LoVo (cell line): ENCODE data around the gene TMPRSS6.

Experiments used
- DNase-seq: peaks from one replicate; pipeline ENCODE4 v3.0.0-alpha.2; 2016; ENCODE audit warnings: low spot score

TMPRSS6 gene

DNA sequence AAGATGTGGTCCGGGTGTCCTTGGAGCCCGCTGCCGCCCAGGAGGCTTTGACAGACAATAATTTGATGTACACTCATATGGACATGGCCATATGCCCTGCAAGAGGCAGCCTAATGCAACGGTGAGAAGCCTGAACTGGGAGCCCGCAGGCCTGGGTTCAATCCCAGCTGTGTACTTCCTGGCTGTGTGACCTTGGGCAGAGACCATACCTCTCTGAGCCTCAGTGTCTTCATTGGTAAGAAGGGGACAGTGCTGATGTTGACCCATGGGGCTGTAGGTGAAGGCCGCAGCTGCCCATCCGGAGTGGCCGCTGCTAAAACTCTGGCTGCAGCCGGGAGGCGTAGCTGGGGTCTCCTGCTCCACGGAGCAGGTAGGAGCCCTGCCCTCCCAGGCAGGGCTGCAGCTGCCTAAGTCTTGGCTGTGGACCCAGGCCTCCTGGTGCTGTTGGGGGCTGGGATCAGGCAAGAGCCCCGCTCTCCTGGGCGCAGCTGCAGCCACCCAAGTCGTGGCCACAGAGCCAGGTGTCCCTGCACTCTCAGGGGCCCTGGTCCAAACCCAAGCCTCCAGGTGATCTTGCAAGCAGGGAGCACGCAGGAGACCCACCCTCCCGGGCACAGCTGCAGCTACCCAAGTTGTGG lies 31.3 kb upstream of the TMPRSS6 start:
- DNase-seq, result no peak

DNA sequence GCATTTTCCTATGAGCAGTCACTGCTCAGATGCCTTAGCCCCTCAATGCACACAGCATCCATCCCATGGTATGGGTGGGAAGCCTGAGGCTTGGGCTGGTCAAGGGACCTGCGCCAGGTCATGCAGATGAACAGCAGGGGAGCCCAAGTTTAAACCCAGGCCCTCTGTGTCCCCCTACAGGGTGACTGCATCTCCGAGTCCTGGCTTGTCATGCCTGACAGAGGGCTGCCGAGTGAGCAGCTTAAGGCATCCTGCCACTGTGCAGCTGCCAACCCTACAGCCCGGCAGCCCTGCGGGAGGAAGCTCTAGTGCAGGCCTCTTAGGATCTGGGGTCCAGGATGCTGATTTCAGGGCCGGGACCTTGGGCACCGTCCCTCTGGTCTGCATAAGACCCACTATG lies 30.2 kb upstream of the TMPRSS6 start:
- DNase-seq, result no peak

DNA sequence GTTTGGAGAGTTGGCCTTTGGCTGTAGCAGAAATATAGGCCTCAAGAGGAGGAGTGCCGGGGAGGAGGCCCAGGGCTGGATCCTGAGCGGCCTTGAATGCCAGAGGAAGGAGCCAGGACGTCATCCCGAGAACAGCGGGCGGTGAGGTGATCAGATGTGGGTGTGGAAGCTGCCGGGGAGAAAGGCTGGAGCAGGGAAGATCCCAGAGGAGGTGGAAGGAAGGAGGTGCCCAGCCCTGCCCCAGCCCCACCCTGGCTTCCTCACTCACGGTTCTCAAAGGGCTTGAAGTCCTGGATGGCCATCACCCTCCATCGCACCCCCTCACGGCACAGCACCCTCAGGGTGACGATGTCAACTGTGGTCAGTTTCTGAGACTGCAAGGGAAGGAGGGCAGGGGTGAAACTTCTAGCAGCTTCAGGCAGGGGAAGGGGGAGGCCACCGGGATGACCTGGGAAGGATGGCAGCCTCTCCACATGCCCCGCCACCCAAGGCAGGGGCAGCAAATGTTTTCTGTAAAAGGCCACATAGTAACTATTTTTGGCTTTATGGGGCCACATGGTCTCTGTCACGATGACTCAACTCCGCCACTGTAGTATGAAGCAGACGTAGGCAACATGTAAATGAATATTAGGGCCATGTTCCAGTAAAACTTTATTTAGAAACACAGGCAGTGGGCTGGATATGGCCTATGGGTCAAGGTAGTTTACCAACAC lies 29.5 kb upstream of the TMPRSS6 start:
- DNase-seq, result no peak

DNA sequence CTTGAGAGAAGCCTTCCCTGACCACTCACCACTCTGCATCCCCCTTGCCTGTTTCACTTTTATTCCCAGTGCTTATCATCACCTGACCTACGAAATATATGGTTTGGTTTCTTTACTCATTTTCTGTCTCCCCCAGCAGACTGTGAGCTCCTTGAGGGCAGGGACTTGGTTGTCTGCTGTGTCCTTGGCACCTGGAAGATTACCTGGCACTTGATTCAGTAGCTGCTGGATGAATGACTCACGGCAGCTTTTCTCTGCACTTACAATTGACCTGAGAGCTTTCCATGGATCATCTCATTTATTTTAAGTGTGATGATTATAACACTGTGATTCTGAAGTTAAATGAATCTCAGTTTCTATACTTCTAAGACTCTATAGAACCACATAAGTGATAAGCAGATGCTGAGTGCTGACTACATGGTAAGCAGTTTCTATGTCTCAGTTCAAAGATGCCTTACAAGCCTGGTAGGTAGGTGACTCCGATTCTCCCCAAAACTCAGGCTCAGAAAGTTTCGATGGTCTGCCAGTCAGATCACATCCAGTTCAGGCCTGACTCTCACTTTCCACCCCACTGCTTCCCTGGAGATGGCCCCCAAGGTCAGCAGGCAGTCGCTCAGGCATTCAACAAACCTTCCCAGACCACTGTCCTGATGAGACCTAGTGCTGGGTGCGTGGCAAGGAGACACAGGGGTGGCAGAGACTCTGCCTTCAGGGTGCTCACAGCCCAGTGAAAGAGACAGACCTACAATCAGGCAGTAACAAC lies 28.6 kb upstream of the TMPRSS6 start:
- no peak for DNase-seq

DNA sequence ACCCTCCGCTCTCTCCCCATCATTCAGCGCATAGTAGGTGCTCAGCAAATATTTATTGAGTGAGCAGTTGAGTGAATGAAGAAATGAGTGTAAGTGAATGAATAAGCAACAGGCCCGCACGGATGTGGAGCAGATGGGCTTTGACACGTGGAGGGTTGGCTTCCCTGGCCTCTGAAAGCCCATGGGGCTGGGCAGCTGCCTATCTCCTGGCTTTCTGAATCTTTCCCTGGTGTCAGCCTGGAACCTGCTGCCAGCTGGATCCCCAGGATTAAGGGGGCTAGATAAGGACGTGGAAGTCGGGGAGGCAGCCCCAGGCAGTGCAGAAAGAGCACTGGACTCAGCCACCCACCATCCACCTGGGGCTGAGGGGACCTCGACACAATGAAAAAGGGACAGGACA lies 27.6 kb upstream of the TMPRSS6 start:
- DNase-seq, result no peak

DNA sequence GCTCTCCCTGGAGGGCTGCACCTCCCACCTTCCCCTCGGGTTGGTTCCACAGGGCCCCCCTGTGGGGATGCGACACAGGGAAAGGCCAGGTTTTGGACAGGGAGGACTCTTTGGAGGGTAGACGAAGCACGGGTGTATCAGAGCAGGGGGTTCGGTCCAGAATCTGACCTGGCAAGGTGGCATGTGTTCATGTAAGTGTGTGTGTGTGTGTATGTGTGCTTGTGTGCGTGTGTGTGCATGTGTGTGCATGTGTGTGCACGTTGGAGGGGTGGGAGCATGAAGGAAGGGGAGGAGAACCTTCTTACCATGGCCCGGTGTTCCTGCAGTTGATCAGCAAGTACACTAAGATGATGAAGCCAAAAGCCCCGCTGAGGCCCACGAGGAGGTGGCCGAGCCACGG lies 25.5 kb upstream of the TMPRSS6 start:
- DNase-seq, result no peak

DNA sequence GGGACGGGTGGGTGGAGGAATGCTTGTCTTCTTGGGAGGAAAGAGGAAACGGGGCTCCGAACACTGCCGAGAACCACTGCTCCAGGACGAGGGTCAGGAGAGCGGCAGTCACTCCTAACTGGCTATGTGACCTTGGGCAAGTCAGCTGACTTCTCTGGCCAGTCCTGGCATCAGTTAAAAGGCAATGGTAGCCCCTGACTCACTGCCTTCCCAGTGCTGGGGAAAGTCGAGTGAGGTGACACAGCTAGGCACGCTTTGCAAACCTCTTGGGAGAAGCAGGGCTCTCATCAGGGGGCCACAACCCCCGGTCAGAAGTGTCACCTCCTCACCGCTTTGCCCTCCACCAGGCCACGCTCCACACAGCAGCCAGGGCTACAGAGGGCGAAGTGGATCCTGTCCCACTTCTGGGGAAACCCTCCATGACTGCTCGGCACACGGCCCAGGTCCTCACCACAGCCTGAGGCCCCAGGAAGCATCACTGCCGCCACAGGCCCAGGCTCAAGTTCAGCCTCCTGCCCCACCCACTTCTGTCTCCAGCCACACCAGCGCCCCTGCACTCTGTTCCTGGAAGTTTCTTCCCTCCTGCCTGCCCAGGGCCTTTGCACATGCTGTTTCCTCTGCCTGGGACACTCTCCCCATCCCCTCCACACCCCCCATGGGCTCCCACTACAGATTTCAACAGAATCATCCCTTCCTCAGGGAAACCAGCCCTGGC lies 23.9 kb upstream of the TMPRSS6 start:
- no peak for DNase-seq

DNA sequence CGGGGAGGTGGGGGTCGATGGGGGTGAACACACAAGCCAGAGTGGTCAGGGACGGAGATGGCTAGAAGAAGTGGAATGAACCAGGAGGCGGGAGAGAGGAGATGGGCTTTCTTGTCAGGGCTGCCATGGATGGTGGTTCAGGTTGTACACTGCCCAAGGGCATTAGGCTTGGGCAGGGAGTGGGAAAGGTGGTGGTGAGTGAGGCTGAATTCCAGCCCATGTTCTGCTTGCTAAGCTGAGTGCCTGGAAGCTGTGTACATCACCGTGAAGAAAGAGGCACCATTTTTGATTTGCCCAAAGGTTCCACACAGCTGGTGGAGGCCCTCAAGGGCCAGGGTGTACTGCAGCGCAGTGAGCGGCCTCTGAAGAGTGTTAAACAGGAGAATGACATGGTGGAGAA lies 23.3 kb upstream of the TMPRSS6 start:
- DNase-seq, result no peak

DNA sequence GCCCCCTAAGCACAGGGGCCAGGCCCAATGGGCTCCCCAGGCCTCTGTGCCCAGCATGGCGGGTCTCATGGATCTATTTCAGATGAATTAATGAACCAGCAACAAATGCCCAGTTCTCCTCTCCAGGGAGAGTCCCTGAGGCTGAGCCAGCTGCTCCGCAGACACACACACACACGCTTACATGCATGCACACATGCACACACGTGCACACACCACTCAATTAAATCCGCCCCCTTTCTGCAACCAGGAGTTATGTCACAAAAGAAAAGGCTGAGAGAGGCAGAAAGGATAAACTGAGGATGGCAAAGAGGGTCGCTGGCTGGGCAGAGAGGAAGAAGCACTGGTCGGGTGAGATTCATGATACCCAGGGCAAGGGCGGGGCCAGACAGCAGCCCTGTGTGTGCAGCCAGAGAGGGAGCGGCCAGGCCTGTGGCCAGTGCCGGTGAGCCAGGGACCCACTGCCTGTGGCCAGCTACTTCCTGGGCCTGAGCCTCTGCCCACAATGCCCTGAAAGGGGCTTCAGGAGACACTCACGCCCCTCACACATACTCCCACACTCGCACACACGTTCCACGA lies 20.4 kb upstream of the TMPRSS6 start:
- no peak for DNase-seq

DNA sequence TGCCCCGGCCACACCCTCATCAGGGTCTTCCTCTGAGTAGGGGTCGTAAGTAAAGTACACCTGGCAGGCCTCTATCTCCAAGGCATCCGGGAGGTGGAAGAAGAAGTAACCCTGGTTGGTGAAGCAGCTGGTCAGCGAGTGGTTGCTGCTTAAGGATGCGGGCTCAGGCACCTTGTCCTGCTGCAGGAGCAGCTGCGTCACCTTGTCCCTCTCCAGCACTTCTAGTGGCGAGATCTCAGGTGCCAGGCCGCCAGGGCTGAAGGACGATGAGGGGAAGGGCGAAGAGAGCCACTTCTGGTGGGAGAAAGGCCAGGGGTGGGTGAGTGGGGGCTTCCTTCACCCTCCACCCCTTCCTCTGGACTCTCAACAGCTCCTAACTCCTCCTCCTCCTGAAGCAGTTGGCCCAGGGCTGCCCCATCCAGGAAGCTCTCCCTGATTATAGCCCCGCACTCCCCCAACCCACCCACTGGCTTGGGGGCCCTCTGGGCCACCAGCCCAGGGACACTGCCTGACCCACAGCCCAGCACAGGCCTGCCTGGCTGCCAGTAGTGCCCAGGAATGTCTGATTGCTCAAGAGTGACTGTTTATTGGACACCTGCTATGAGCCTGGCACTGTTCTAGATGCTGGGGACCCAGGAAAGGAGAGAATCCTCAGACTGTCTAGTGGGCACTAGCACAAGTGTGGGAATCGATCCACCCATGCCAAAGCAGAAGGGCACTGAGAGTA lies 19.2 kb upstream of the TMPRSS6 start:
- no peak for DNase-seq

DNA sequence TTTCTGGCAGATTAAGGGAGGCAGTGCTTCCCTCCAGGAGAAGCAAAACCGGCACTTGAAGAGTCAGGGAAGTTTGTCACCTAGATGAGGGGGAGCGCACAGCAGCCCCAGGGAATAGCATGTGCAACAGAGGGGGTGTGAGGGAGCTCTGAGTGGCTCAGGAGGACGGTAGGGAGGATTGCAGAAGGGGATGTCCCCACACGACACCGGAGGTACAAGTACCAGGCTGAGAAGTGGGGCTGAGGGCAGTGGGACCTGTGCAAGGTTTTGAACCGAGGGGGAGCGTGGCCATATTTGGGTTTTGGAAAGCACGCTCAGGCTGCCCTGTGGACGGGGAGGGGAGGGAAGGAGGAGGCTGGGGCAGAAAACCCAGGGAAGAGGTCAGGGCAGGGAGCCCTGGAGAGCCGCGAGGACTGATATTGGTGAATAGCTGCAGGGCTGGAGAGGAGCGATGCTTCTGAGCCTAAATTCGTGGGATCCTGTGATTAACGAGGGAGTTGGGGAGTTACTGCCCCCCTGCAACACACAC lies 17.9 kb upstream of the TMPRSS6 start:
- no peak for DNase-seq

DNA sequence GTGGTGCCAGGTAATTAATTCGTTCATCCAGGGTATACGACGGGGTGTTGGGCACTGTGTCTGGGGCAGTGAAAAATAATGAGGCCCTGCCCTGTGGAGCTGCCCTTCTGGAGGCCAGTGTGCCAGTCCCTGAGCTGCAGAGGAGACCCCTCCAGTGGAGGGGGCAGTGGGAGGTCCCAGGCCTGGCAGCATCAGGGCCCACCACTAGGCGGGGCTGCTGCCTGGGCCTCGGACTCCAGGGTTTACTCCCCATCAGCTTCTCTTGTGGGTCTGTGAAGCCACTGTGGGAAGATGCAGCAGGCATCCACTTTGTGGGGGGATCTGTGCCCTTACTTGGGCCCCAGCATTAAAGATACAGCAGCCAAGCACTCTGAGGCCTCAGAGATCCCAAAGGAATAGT lies 17.4 kb upstream of the TMPRSS6 start:
- DNase-seq, result no peak

DNA sequence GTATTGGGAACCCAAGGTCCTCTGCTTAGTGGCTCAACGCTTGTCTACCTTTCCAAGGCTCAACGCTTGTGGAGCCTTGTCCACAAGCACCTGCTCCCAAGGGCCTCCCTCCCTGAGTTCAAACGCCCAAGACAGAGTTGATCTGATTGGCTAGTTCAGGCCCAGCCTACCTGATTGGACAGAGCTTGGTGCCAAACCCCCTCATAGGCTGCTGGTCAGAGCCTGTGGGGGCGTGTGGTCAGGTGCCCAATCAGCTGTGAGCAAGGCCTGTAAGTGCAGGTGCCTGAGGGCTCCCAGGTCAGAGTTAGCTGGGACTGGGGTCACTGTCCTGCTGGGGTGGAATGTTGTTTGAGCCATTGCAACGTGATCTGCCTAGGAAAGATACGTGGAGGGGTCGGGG lies 16.9 kb upstream of the TMPRSS6 start:
- DNase-seq, result no peak

DNA sequence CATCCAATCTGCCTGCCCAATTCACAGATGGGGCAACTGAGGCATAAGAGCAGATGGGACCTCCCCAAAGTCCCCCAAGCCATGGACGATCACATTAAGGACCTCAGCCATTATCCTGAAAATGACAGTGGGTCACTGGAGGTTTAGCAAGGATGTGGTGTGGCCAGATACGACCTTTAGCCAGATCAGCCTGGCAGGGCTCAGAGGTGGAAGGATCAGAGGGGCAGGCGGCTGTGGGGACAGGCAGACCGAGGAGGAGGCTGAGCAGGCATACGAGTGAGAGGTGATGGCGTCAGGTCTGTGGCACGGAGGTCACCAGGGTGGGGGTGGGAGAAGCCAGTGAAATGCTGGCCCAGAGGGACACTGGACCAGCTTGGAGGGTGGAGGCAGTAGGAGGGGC lies 14.1 kb upstream of the TMPRSS6 start:
- no peak for DNase-seq

DNA sequence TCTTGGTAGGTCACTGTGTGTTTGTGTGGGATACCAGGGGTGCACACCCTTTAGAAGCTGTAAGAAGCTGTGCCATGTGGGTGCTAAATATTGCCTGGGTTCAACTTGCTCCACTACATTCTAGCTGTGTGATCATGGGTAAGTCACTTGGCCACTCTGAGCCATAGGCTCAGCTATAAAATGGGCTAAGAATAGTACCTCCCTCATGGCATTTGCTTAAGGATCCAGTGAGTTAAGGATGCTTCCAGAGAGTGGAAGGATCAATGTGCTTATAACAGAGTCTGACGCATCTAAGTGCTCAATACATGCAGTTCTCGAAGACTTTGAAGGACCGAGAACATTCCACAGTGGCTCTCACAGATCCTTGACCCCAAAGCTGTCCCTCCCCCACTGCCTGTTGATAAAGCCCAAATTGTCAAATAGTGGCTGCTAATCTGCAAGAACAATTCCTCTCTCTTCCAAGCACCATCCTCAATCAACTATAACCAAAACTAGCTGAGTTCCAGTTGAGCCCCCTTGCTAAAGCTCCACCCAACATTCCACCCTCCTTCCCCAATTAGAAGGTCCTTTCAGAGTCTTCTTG lies 13.2 kb upstream of the TMPRSS6 start:
- no peak for DNase-seq

DNA sequence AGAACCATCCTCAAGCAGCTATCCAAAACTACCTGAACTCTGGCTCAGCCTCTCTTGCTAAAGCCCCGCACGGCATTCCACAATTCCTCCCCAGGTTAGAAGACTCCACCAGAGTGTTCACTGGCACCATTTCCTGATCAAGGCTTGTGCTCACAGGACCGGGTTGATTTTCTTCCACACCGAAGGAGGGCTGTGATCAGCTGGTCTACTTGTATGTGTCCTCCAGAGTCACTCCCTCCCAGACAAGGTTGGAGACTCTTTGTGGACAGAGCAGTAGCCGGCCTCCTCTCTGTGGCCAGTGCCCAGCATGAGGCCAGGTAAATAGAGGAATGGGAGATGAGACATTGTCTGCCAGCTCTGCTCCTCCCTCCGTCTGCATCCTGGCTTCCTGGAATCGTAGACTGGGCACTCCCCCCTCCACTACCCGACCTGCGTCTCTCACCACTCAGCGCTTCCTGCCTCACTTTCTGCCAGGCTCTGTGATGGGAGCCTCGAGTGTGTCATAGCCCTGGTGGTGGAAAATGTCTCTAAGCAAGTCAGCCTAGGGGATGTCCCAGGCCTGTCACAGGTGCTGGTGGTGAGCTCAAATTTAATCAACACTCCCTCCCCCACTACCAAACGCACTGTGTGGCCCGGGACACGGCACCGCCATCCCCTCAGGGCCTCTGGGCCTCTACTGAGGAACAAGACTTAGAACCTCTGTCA lies 12.5 kb upstream of the TMPRSS6 start:
- no peak for DNase-seq

DNA sequence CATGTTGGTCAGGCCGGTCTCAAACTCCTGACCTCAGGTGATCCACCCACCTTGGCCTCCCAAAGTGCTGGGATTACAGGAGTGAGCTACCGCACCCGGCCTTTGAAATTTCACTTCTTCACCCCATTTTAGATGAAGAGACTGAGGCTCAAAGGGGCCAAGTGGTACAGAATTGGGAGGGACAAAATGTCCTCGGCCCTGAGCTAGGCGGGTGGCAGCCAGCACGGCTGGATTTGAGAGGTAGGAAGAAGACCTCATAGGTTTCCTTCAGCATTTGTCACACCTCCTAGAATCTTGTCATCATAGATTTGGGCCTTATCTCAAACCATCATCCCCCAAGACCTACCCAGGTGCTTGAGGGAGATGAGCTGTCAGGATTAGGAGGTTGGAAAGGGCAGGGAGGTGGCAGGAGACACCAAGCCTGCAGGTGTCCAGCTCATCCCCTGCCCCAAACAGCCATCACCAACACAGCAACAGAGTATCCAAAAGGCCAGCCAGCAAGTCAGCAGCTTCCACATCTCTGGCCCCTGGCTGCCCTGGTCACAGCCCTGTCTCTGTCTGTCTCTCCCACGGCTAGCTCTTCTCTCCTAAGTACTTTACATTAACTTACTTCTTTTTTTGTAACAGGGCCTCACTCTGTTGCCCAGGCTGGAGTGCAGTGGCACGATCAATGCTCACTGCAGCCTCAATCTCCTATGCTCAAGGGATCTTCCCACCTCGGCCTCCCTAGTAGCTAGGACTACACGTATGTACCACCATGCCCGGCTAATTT lies 11.2 kb upstream of the TMPRSS6 start:
- no peak for DNase-seq

DNA sequence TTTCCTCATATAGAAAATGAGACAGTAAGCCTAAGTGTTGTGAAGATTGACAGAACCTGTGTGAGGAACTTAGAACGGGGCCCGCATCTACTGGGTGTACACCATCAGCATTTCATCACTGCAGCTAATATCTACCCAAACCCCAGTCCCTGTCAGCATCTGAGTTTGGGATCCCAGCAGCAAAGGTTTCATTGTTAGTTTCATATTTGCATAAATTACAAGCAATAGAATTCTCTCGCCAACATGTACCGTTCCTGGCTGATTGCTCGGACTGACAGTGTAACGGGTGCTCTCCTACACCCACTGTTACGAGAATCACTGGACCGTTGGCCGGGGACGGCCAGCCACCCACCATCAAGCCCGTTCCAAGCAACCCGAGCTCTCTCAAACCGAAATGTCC lies 10.4 kb upstream of the TMPRSS6 start:
- no peak for DNase-seq

DNA sequence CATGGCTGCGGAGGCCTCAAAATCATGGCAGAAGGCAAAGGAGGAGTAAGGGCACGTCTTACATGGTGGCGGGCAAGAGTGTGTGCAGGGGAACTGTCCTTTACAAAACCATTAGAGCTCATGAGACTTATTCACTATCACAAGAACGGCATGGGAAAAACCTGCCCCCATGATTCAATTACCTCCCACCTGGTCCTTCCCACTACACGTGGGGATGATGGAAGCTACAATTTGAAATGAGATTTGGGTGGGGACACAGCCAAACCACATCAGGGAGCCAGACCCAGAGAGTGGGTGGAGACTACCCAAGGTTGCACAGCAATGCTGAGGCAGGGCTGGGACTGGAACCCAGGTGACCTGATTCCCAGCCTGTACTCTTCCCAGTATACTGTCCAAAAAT lies 8.6 kb upstream of the TMPRSS6 start:
- no peak for DNase-seq

DNA sequence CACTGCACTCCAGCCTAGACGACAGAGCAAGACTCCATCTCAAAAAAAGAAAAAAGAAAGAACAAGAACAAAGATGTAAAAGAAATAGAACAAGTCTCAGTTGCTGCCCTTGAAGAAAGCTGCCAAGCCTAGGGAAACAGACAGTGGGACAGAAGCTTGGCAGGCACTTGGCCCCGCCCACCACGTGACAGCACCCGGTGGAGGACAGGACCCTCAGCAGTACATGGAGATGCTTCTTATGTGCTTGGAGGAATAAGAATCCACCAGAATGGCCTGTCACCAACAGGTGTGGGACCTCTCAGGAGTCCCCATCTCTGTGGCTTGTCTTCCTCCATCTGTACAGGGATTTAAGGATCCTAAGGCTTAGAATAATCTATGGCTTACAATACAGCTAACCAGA lies 7.6 kb upstream of the TMPRSS6 start:
- DNase-seq, result no peak
